IMR-90 (cell line): ENCODE data around the gene DPYD.

Experiments
- CTCF ChIP-seq: conservative IDR thresholded peaks from 2 replicates; pipeline ENCODE4 v1.5.1; 2012; ENCODE audit warnings: mild to moderate bottlenecking, low read depth, low read length, improper control_type of control experiment
- RAD21 ChIP-seq: IDR thresholded peaks from 2 replicates; pipeline ENCODE4 v1.6.1; 2012; ENCODE audit warnings: low read length, improper control_type of control experiment
- RCOR1 ChIP-seq: IDR thresholded peaks from 2 replicates; pipeline ENCODE4 v1.6.1; 2012; ENCODE audit warnings: mild to moderate bottlenecking, low read length, improper control_type of control experiment; ENCODE audit not compliant: insufficient replicate concordance
- USF2 ChIP-seq: fragments of 150-350 bp; IDR thresholded peaks from 2 replicates; pipeline ENCODE4 v1.6.1; 2017; ENCODE audit warnings: mild to moderate bottlenecking, antibody characterized with exemption, low read length, low read depth

- no peak for TF ChIP-seq RCOR1
- TF ChIP-seq CTCF: no peak
- TF ChIP-seq RAD21: no peak
- no peak for TF ChIP-seq USF2
These were observed 94.0 kb downstream of the DPYD start for GRCh38 chr1:97826820-97827219.
